HG03432 (cell line): Measurements from ENCODE around the gene IL9.
"Not testable (repeated sequence)": the region's sequence is repeated elsewhere in the genome, so short reads cannot be mapped to it uniquely, and the experiment has no call there.

ENCODE experiments used
- ATAC-seq: cut with Tn5 transposase; IDR thresholded peaks from one replicate; pipeline ENCODE4 v1.9.1; 2021; ENCODE audit warnings: mild to moderate bottlenecking, moderate library complexity; ENCODE audit not compliant: unreplicated experiment

The IL9 gene

DNA sequence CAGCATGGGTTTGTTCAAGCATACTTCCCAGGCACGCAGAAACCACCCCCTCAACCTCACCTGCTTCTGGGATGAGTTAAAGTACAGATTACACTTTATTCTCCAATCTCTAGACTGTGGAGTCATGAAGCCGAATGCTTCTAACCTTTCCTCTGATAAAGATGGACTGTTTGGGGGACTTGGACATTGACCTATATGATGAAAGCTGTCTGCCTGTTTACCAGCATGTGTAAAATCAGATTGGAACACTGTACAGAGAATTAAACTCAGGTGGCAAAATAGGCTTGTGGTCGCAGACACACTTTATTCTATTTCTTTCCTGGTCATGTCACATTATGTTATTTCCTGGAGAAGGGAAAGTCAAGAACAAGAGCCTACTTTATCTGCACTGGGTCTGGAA is 25.7 kb downstream of the IL9 start:
- ATAC-seq: no peak

DNA sequence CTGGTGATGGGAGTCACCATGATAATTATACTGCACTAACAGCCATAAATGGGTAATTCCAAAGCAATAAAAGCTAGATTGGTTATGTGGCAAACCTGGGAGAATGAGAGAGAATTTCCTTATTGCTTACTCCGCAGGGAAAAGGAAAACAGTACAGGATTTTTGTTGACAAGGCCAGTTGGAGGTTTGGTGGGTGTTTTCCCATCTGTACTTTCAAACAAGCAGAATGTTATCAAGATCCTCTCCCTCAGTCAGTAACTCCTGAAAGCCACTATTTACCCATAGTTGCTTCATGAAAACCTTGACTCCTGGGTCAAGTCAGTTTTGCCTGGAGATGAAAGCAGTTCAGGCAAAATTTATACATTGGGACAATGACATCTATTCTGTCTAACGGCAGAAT is 26.4 kb downstream of the IL9 start:
- no peak for ATAC-seq

DNA sequence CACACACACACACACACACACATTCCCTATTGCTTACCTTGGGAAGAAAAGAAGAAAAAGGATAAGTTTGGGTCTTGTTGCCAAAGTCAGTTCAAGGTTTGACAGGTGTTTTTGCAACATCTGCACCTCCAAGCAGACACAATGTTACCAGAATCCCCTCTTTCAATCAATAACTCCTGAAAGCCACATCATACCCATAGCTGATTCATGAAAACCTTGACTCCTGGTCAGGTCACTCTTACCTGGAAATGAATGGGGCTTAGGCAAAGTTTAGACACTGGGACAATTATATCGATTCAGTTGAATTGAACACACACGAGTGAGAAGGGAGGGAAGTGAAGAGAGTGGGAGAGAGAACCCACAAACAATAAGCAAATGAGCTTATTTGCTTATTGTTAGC is 27.0 kb downstream of the IL9 start:
- ATAC-seq: no peak

DNA sequence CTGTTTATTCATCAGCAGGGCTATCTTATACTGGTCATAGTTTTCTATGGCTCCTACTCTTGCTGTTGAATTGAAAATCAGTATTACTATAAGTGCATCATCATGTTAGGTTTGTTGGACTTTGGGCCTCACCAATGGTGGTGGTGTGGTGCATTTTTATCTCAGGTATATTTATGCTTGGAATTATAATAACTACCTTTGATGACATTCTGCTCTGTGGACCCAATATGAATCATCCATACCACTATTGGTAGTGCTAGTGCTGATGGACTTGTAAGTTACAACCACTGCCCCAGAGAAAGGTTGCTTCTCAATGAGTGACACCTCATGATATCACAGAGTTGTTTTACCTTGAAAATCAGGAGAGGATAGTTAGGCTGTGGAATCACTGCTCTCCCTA is 28.0 kb downstream of the IL9 start:
- ATAC-seq: no peak

DNA sequence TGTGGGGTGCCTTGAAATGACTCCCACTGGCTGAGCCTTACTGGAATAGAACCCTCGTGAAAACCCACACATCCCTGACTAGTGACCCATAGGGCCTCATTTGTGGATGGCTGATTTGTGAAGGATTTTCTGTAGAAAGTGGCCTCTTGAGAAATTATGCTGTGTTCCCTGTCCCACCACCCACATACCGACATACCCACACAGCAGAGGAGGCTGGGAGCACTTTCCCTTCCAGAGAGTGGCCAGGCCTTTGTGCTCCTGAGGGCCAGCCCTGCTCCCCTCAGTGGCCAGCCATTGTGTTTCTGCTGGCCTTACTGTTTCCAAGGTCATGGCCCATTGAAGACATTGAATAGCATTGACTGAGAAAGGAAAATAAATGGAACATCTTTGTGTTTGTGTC is 29.6 kb downstream of the IL9 start:
- no peak for ATAC-seq

DNA sequence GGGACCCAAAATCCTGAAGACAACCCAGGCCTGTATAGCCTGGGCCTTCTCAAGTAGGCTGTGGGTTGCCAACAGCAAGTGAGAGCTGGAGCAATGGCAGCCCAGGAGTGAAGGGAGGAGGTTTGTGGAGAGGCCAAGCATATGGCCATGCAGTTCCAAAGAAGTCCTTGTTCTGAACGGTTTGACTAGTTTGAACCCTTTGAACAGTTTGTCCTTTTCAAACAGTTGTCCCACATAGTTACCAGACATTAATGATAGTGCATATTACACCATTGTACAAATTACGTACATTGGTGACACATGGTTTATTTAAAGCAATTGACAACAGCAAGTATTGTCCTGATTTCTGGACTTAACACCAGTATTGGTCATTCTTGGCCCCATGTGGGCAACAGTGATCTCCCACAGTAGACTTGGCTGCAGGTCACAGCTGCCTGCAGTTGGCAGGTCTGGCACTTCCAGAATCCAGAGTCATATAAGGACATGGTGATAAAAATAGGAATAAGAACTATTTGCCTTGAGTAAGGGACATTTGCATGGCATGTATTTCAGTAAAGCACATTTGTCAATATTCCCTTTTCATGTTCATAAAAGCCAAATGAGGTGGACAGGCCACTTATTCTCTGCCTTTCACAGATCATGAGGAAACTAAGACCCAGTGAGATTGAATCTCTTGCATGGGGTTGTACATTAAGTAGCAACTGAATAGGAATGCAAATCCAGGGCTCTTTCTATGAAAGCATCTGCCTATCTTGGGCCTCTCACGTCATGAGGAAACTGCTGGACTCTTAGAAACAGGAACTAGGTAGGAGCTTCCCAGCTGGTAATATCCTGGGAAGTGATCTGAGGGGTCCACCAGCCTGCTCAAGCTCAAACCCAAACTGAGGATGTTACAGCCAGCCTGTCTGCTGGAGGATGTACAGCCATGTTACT is 30.9 kb downstream of the IL9 start:
- no peak for ATAC-seq

DNA sequence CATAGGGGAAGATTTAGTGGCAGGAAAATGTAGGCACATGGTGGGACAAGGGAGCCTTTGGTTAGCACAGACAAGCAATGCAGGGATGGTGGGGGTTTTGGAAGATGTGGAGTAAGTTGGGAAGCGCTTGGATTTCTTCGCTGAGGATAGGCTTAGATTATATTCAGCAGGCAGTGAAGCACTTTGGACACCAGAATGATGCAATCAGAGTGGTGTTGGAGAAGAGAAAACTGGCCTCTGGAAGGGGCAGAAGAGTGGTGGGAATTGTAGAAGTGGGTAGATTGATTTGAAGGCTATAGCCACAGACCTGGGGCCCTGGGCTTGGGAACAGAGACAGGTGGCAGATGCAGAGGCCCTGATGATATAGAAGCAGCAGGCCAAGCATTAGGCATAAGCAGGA is 32.9 kb downstream of the IL9 start:
- ATAC-seq: no peak

DNA sequence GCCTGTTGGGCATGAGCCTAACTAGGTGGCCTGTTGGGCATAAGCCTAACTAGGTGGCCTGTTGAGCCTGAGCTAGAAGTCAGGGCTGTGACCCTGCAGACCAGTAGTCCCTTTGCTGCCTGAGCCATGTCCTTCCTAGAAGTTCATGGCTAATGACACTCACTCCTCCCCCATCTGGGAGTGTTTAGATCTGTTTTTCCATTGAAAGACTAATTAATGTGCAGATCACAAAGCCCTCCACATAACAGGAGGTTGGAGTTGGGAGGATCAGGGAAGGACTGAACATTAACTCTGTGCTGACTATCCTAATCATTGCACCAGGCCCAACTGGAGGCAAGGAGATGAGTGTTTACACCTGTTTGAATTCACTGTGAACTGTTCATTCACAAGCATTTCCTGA is 33.6 kb downstream of the IL9 start:
- no peak for ATAC-seq

DNA sequence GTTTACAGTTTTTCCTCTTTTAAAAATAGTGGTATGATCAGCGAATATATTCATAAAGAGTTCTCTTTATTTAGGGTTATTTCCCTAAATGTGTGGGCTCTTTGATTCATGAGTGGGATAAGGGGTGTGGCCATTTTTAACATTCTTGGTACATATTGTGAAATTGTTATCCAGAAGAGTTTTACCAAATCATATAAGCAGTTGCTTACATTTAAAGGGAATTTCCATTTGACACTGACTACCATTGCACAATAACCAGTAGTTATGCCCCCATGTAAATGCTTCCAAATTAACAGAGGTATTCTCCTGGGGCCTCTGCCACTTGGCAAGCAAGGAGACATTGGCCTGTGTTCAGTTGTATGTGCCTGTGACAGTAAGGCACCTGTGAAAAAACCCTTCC is 34.0 kb downstream of the IL9 start:
- no peak for ATAC-seq

DNA sequence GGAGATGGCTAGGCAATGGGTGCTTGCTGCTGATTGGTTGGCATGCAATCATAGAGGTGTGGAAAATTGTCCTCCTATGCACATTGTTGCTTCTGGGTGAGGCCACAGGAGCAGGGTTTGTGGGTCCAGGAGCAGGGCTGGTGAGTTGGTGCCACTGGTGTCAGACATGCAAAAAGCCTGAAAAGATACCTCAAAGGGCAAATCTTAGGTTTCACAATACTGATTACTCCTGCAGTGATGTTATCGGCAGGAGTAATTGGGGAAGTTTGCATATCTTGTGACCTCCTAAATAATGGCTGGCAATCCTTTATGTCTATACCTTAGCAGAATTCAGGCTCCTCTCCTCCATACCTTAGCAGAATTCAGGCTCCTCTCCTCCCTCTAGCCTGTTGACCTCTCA is 36.0 kb downstream of the IL9 start:
- ATAC-seq: no peak

DNA sequence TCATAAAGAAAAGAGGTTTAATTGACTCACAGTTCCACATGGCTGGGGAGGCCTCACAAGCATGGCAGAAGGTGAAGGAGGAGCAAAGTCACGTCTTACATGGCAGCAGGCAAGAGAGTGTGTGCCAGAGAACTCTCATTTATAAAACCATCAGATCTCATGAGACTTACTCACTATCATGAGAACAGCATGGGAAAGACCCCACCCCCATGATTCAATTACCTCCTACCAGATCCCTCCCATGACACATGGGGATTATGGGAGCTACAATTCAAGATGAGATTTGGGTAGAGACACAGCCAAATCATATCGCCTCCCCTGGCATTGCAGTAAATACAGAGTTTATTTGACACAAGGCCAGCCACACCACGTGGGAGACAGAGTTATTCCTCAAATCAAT is 36.5 kb downstream of the IL9 start:
- ATAC-seq: not testable (repeated sequence)

DNA sequence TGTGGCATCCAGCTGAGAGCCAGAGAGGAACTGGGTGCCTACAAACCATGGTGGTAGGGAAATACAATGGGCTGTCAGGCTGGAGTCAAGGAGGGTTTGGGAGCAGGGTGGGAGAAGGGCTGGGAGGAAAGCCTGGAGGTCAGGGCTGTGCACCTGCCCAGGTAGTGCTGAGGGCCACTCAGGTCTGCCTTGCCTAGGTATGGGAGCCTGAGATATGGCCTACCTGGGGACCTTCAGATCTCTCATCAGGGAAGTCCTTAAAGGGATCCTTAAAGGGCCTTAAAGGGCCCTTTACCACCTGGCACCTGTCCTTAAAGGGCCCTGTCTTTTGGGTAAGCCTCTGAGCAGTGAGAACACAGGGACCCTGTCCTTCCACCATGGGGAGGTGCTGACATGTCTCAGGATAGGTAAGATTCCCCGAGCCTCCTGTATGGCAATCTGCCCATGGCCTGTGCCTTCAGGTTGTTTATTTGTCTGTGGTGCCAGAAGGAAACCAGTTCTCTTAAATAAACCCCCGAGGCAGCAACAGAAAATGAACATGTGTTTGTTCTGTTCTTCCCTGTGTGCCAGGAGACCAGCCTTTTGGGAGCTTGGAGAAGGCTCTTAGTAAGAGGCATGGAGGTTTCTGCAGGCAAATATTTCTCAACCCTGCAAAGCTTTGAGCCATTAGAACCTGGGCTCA is 37.9 kb downstream of the IL9 start:
- ATAC-seq: no peak

DNA sequence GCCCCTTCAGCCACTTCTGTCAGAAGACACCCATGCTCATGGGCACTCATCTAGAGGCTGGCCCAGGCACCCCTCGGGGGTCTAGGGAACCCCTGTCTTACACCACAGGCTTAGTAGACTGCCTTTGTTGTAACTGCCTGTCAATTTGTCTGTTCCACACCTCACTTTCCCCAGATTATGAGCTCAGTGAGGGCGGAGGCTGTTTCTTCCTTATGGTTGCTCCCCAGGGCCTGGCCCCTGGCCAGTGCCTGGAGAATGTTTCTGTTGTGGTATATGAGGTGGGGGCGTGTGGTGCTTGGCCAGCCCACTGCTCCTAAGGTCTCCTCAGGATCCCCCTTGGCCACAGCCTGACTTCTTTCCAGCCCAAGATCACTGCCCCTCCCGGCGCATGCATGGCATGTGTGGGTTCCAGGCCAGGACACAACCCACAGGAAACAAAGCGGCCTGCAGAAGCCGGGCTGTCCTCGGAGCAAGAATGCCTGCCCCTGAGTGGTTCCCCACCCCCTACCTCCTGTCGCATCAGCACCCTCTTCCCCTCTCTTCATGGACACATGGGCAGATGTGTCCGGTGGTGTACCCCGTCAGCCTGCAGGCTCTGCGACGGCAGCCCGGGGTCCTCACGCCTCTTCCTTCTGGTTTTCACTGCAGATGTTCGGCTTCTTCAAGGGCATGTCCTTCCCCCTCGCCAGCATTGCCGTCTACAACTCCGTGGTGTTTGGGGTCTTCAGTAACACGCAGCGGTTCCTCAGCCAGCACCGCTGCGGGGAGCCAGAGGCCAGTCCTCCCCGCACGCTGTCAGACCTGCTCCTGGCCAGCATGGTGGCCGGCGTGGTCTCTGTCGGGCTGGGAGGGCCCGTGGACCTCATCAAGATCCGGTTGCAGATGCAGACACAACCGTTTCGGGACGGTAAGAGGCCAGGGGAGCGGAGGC is 43.5 kb downstream of the IL9 start:
- ATAC-seq: no peak

DNA sequence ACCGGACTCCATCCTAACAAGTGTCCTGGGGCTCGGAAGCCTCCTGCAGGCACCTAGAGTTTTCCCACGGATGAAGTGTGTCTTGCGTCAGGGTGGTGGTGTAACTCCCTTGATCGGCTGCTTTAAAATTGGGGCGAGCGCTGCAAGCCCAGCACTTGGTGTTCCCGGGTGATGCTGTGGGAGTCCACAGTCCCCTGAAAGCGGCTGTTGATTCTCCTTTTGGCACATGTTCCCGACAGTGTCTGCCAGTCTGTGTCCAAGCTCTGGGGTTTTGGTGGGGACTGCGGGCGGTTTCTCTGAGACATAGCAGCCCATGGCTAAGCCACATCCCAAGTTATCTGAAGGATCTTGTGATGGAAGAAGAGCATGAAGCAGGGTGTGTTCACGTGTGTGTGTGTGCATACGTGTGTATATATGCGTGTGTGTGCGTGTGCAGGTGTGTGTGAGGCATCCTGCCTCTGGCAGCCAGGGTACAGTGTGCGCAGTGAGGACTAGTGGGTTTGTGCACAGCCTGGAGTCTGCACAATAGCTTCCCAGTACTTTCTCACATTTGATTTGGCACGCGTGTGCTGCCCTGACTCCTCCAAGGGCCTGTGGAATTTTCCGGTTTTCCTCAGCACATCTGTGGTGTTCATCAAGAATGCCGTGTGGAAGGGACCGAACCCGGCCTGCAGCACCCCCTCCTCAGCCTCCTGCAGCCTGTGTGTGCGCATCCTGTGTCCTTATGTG is 44.3 kb downstream of the IL9 start:
- no peak for ATAC-seq

DNA sequence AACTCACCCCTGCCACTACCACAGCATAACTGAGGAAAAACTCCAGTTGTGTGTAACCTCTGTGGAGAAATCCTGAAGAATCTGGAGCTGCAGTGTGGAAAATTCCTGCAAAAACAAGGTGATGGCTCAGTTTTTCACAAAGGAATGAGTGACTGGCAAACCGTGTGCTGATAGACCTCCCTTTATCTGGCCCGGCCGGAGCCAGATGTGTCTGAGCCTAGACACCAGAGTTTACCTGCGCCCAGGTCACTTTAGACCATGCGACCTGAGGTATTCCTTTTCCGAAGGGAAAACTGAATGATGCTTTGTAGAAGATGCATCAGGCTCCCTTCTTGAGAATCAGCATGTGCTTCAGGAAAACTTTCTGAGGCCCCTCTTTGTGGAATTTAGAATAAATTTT is 45.0 kb downstream of the IL9 start:
- ATAC-seq: no peak

DNA sequence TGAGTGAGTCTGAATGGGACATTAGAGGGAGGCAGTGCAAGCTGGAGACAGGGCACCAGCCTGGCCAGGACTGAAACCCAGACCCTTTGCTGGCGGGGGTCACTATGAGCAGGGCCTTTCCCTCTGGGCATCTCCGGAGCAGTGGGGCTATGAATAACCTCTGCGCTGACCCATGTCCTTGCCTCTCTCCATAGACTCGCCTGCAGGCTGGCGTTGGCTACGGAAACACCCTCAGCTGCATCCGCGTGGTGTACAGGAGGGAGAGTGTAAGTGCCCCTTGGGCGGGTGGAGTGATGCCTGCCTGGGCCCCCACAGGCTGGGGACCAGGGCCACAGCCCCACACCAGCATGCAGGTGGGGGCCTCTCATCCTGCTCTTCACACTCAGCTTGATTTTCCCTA is 45.4 kb downstream of the IL9 start:
- ATAC-seq: no peak

DNA sequence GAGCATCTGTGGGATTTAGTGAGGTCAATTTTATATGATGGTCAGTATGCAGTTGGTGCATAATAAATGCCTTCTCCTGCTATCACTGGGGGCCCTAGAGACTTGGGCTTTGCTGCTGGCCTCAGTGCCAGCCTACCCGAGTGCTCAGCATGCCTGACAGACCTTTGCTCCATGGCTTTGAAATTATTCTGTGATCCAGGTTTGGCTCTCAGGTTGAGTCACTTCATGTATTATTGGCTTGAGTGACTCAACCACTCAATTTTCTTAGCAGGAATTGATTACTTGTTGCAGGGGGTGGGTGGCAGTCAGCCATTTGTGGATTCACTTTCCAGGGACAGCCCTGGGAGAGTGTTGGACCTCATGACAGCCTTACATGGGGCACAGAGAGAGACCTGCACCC is 47.7 kb downstream of the IL9 start:
- no peak for ATAC-seq

DNA sequence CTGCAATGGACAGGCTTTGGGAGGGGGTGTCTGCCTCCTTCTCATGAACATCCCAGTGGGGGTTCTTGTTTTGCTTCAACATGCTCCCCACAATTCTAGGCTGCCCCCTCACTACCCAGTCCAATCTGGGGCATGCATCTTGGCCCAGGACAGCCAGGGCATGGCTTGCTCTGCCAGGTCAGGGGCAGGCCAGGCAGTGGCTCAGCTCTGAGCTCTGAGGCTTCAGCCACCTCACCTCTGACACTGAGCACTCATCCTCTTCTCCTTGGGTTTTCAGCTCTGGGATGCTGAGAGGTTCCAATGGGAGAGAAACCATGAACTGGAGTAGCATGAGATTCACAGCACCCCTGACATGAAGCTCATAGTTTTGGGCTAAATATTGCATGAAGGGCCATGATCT is 49.3 kb downstream of the IL9 start:
- no peak for ATAC-seq

DNA sequence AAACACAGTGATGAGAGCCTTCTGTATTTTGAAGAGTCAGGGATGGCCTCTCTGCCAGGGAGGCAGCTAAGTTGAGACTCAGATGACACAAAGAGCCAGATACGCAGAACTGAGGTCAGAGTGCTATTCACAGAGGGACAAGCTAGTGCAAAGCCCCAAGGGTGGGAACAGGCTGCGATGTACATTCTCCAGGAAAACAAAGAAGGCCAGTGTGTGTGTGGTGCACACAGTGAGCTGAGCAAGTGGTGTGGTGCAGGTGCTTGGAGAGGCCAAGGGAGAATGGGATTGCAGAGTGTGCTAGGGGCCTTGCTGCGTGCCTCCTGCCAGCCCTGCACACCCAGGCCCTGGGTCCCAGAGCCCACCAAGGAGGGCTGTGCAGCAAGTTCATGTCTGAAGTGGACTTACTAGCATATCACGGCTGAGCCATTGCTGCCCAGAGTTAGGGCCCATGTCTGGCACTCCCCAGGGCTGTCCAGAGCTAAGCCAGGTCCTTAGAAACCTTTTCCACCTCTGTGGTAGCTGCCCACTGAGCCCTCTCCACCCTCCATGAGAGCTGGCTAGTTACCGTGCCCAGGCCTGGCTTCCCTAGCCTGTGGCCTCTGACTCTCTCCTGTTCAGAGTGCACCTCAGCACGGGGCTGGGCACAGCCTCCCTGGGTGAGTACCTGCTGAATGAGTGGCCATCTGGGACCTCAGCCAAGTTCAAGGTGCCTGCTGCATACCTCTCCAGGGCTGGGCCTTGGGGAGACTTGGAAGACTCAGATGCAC is 51.9 kb downstream of the IL9 start:
- no peak for ATAC-seq

DNA sequence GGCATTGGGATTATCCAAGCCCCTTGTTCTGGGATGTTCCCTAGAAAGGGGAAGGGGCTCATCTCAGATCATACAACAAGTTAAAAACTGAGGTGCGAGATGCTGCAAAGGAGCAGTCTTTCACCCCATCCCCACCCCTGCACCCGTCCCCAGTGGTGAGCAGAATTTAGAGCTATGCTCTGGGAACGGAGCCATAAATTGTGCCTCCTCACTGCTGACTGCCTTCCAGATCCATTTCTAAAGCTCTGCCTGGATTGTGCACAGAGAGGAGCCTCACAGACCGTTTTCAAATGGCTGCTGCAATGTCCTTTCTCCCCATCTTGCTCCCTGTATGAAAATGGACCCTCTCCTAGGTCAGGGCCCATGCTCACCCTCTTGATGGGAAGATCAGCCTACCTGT is 52.9 kb downstream of the IL9 start:
- ATAC-seq: no peak
